ENCODE measurements around the gene ZBTB5.

GRCh38 chr9:37433867-37434371, 31.3 kb downstream of the ZBTB5 start:
- TF ChIP-seq CTCF (conservative IDR thresholded peaks at IDR 0.05) = no peak
- no peak for TF ChIP-seq EZH2 (IDR thresholded peaks at IDR 0.05; ENCODE audit: low read depth)

Data from PC-9 (cell line).